Measurements from ENCODE around the gene RIBC2. TPM values are rescaled to one million over a fixed set of nuclear protein-coding genes. Genes with fewer than 3 reads are reported as not detected.

Gene RIBC2
- total and polyA plus RNA-seq, 4 donors: 0.25 to 1.5 TPM; not detected in 2

- Histone ChIP-seq H3K27me3 (ENCODE audit: control insufficient read depth in 4 of 4, insufficient read depth in 4 of 4, low read length in 3 of 4) (no peaks in the 10 kb centered on the region), H3K36me3 (ENCODE audit: control insufficient read depth in 4 of 4, insufficient read depth in 3 of 4, low read depth in 1 of 4, low read length in 3 of 4) (no peaks in the 10 kb centered on the region), H3K9ac (ENCODE audit: low read depth in 1 of 2, low read length in 2 of 2) (no peak overlapping the region), H3K27ac (ENCODE audit: low read depth in 1 of 2, low read length in 2 of 2) (no peak overlapping the region), H3K4me1 (ENCODE audit: control insufficient read depth in 4 of 4, insufficient read depth in 4 of 4, low read length in 3 of 4) (no peaks in the 10 kb centered on the region), H3K4me3 (ENCODE audit: low read depth in 1 of 3, low read length in 3 of 3) (no peak overlapping the region), H3K9me3 (ENCODE audit: control insufficient read depth in 4 of 4, low read length in 3 of 4) (no peaks in the 10 kb centered on the region)
- no peak for TF ChIP-seq ZBTB33 (IDR thresholded peaks at IDR 0.05)
- no peak for TF ChIP-seq CTCF (IDR thresholded peaks at IDR 0.05; ENCODE audit: low read depth, low read length, missing input control)
- TF ChIP-seq EGR1 (IDR thresholded peaks at IDR 0.05; ENCODE audit: low read depth in 2 of 2): no peak
- no peak for TF ChIP-seq TAF1 (conservative IDR thresholded peaks at IDR 0.05)
- TF ChIP-seq GABPA (IDR thresholded peaks at IDR 0.05 in 1 of 2, conservative IDR thresholded peaks at IDR 0.05 in 1 of 2): no peak
- no peak for TF ChIP-seq ATF3 (IDR thresholded peaks at IDR 0.05)
- no peak for TF ChIP-seq NR2F2 (IDR thresholded peaks at IDR 0.05)
- TF ChIP-seq HNF4A (conservative IDR thresholded peaks at IDR 0.05): no peak
- no peak for TF ChIP-seq FOXA1 (IDR thresholded peaks at IDR 0.05)
- TF ChIP-seq RXRA (IDR thresholded peaks at IDR 0.05): no peak
- no peak for TF ChIP-seq HNF4G (IDR thresholded peaks at IDR 0.05)
- no peak for TF ChIP-seq SP1 (IDR thresholded peaks at IDR 0.05)
- no peak for TF ChIP-seq JUND (IDR thresholded peaks at IDR 0.05)
- no peak for TF ChIP-seq MAX (IDR thresholded peaks at IDR 0.05)
- TF ChIP-seq REST (IDR thresholded peaks at IDR 0.05): no peak
- no peak for TF ChIP-seq RAD21 (IDR thresholded peaks at IDR 0.05)
- no peak for TF ChIP-seq FOXA2 (IDR thresholded peaks at IDR 0.05)
- 94% methylated on average over 6 of the region's 6 CpGs for WGBS
- DNase-seq (ENCODE audit: low spot score): no peak
Observed at GRCh38 chr22:45453764-45454163, 40.3 kb downstream of the RIBC2 start.

- Histone ChIP-seq H3K4me3 (ENCODE audit: low read depth in 1 of 3, low read length in 3 of 3) (no peak overlapping the region), H3K27me3 (ENCODE audit: control insufficient read depth in 4 of 4, insufficient read depth in 4 of 4, low read length in 3 of 4) (no peaks in the 10 kb centered on the region), H3K9me3 (ENCODE audit: control insufficient read depth in 4 of 4, low read length in 3 of 4) (no peaks in the 10 kb centered on the region), H3K4me1 (ENCODE audit: control insufficient read depth in 4 of 4, insufficient read depth in 4 of 4, low read length in 3 of 4) (no peaks in the 10 kb centered on the region), H3K9ac (ENCODE audit: low read depth in 1 of 2, low read length in 2 of 2) (no peak overlapping the region), H3K36me3 (ENCODE audit: control insufficient read depth in 4 of 4, insufficient read depth in 3 of 4, low read depth in 1 of 4, low read length in 3 of 4) (no peaks in the 10 kb centered on the region), H3K27ac (ENCODE audit: low read depth in 1 of 2, low read length in 2 of 2) (no peak overlapping the region)
- DNase-seq (ENCODE audit: low spot score): no peak
- WGBS: 72% methylated on average over 4 of the region's 4 CpGs
- TF ChIP-seq TAF1 (conservative IDR thresholded peaks at IDR 0.05) (no peak), SP1 (IDR thresholded peaks at IDR 0.05) (no peak), ZBTB33 (IDR thresholded peaks at IDR 0.05) (no peak), HNF4G (IDR thresholded peaks at IDR 0.05) (no peak), GABPA (IDR thresholded peaks at IDR 0.05 in 1 of 2, conservative IDR thresholded peaks at IDR 0.05 in 1 of 2) (no peak), FOXA2 (IDR thresholded peaks at IDR 0.05) (no peak), YY1 (IDR thresholded peaks at IDR 0.05) (no peak), RXRA (IDR thresholded peaks at IDR 0.05) (no peak), EGR1 (IDR thresholded peaks at IDR 0.05; ENCODE audit: low read depth in 2 of 2) (no peak)
Observed at GRCh38 chr22:45454275-45454674, 40.8 kb downstream of the RIBC2 start.
